ENCODE results near the gene BCCIP.

The BCCIP gene

GRCh38 chr10:125848857-125849256, 25.5 kb downstream of the BCCIP start:
- DNase-seq (ENCODE audit: low spot score) (no peak), ATAC-seq (ENCODE audit: low read depth) (no peak)
- Histone ChIP-seq H3K9me3 (ENCODE audit: severe bottlenecking) (no peaks in the 10 kb centered on the region), H3K27me3 (ENCODE audit: insufficient read depth, poor library complexity, severe bottlenecking) (no peaks in the 10 kb centered on the region), H3K27ac (ENCODE audit: poor library complexity, severe bottlenecking) (no peak overlapping the region), H3K4me3 (ENCODE audit: severe bottlenecking) (no peak overlapping the region), H3K36me3 (ENCODE audit: low read depth) (peaks cover 57% of the 10 kb centered on the region), H3K4me1 (ENCODE audit: insufficient read depth, poor library complexity, severe bottlenecking) (no peaks in the 10 kb centered on the region)
- no peak for TF ChIP-seq CTCF (IDR thresholded peaks at IDR 0.05; ENCODE audit: poor library complexity, severe bottlenecking)

DNA sequence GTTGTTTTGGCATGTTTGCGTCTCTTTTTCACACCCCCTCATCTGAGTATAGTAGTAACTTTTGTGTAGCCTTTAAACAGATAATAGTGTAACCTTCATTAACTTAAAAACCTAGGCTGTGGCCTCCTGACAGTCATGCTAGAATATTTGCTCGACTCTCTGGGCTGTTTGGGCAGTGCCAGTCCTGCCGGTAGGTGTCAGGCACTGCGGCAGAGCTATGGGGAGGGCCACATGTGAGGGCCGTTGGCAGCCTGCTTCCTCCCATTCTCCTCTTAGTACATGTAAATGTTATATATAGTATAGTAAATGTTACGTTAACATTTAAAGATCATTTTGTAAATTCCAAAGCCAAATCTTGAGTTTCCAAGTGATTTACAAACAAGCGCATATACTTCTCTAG, 26.1 kb downstream of the BCCIP start:
- TF ChIP-seq CTCF (IDR thresholded peaks at IDR 0.05; ENCODE audit: poor library complexity, severe bottlenecking) = no peak
- peaks cover 56% of the 10 kb centered on the region for H3K36me3 ChIP-seq (ENCODE audit: low read depth)
- H3K4me3 ChIP-seq (ENCODE audit: severe bottlenecking) = no peak overlapping the region
- ATAC-seq (ENCODE audit: low read depth) (no peak), DNase-seq (ENCODE audit: low spot score) (no peak)
- H3K9me3 ChIP-seq (ENCODE audit: severe bottlenecking) = no peaks in the 10 kb centered on the region
- H3K27ac ChIP-seq (ENCODE audit: poor library complexity, severe bottlenecking) = no peak overlapping the region
- no peaks in the 10 kb centered on the region for H3K27me3 ChIP-seq (ENCODE audit: insufficient read depth, poor library complexity, severe bottlenecking)
- no peaks in the 10 kb centered on the region for H3K4me1 ChIP-seq (ENCODE audit: insufficient read depth, poor library complexity, severe bottlenecking)

DNA sequence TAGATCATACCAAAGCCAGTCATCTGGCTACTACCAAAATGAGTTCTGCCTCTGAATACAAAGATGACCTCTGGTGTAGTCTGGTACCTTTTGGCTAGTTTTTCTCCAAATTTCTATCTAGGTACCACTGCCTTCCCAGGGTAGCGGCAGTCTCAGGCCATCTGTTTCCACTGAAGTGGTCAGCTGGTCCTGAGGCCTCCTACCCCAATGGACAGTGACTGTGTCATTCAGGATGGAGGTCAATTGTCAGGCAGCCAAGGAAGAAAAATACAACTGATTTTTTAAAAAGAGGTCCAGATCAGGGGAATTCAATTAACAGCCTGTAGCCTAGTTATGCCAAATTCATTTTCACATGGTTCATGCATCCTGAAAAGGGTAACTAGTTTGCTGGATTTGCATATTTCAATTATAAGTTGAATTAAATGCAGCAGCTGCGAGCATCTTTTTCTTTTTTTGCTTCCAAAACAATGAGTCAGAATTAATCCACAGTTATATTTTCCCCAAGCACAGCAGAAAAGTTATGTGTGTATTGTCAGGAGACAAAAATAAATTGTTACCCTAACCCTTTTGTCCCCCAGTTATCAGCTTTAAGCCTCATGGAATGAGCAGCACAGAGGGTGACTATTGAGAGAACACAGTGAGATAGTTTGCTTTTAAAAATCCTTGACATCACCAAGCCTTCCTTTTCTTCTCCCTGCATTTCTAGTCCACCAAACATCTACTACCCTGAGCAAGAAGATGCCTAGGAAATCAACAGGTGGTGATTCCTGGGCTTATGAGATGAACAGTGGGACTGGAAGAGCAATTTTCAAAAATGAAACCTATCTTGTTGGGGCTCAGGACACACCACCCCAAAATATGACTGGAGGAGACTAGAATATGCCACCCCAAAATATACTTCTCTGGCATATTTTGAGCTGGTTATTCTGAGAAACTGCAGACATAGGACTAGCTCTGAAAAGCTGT, 27.7 kb downstream of the BCCIP start:
- TF ChIP-seq CTCF (IDR thresholded peaks at IDR 0.05; ENCODE audit: poor library complexity, severe bottlenecking) = no peak
- H3K4me1 ChIP-seq (ENCODE audit: insufficient read depth, poor library complexity, severe bottlenecking) = no peaks in the 10 kb centered on the region
- no peak overlapping the region for H3K4me3 ChIP-seq (ENCODE audit: severe bottlenecking)
- no peaks in the 10 kb centered on the region for H3K27me3 ChIP-seq (ENCODE audit: insufficient read depth, poor library complexity, severe bottlenecking)
- peaks cover 60% of the 10 kb centered on the region for H3K36me3 ChIP-seq (ENCODE audit: low read depth)
- DNase-seq (ENCODE audit: low spot score) (no peak), ATAC-seq (ENCODE audit: low read depth) (no peak)
- no peaks in the 10 kb centered on the region for H3K9me3 ChIP-seq (ENCODE audit: severe bottlenecking)
- no peak overlapping the region for H3K27ac ChIP-seq (ENCODE audit: poor library complexity, severe bottlenecking)

DNA sequence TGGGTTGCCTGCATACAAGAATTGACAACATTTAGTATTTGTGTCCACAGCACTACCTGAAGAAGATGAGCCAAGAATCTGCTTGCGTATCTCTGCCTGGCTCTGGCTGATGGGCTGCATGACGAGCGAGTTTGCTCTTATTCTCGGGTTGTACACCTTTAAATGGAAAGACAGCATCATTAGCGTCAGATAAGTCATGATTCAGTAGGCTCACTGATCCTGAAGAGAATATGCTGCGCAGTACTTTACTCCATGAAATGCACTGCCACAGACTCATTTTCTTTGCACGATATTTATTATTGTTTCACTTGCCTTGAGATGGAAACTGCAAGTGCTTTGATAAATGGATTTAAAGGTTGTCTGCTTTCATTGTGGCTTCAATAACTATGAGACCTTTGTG, 29.1 kb downstream of the BCCIP start:
- H3K27ac ChIP-seq (ENCODE audit: poor library complexity, severe bottlenecking) = no peak overlapping the region
- ATAC-seq (ENCODE audit: low read depth) (no peak), DNase-seq (ENCODE audit: low spot score) (no peak)
- peaks cover 58% of the 10 kb centered on the region for H3K36me3 ChIP-seq (ENCODE audit: low read depth)
- TF ChIP-seq CTCF (IDR thresholded peaks at IDR 0.05; ENCODE audit: poor library complexity, severe bottlenecking) = no peak
- no peaks in the 10 kb centered on the region for H3K27me3 ChIP-seq (ENCODE audit: insufficient read depth, poor library complexity, severe bottlenecking)
- H3K4me3 ChIP-seq (ENCODE audit: severe bottlenecking) = no peak overlapping the region
- H3K9me3 ChIP-seq (ENCODE audit: severe bottlenecking) = no peaks in the 10 kb centered on the region
- no peaks in the 10 kb centered on the region for H3K4me1 ChIP-seq (ENCODE audit: insufficient read depth, poor library complexity, severe bottlenecking)

GRCh38 chr10:125857185-125857760, 33.9 kb downstream of the BCCIP start:
- DNase-seq (ENCODE audit: low spot score) = no peak

More at GRCh38 chr10:125857185-125857760, 33.9 kb downstream of the BCCIP start:
- Histone ChIP-seq H3K27ac (ENCODE audit: poor library complexity, severe bottlenecking) (no peak overlapping the region), H3K27me3 (ENCODE audit: insufficient read depth, poor library complexity, severe bottlenecking) (no peaks in the 10 kb centered on the region), H3K4me1 (ENCODE audit: insufficient read depth, poor library complexity, severe bottlenecking) (no peaks in the 10 kb centered on the region), H3K9me3 (ENCODE audit: severe bottlenecking) (no peaks in the 10 kb centered on the region), H3K4me3 (ENCODE audit: severe bottlenecking) (no peak overlapping the region), H3K36me3 (ENCODE audit: low read depth) (peaks cover 45% of the 10 kb centered on the region)
- TF ChIP-seq CTCF (IDR thresholded peaks at IDR 0.05; ENCODE audit: poor library complexity, severe bottlenecking) = no peak
- no peak for ATAC-seq (ENCODE audit: low read depth)
